GM12873 (cell line): ENCODE results near the gene ARHGAP28.

Source experiments
- CTCF ChIP-seq: IDR thresholded peaks from 2 replicates; pipeline ENCODE4 v1.5.1; 2012; ENCODE audit warnings: low read depth, mild to moderate bottlenecking, moderate library complexity, low read length, control low read depth; ENCODE audit not compliant: insufficient read depth; ENCODE audit errors: missing control alignments

ARHGAP28 gene

GRCh38 chr18:6755107-6755506 is 25.6 kb downstream of the ARHGAP28 start:
- no peak for TF ChIP-seq CTCF

- TF ChIP-seq CTCF, result no peak
Observed at GRCh38 chr18:6757931-6758330, 28.4 kb downstream of the ARHGAP28 start.

GRCh38 chr18:6759579-6759978 is 30.1 kb downstream of the ARHGAP28 start:
- no peak for TF ChIP-seq CTCF

GRCh38 chr18:6763524-6763923 is 34.0 kb downstream of the ARHGAP28 start:
- TF ChIP-seq CTCF, result no peak

- no peak for TF ChIP-seq CTCF
Observed at GRCh38 chr18:6764382-6764781, 34.9 kb downstream of the ARHGAP28 start.

GRCh38 chr18:6773777-6774176 is 44.3 kb downstream of the ARHGAP28 start:
- TF ChIP-seq CTCF, result no peak

GRCh38 chr18:6775237-6775636 is 45.7 kb downstream of the ARHGAP28 start:
- TF ChIP-seq CTCF, result no peak
